WTC11 (cell line): ENCODE results near the gene RAB11FIP3.

Source experiments
- FOXK1 ChIP-seq: sonication (generic); formaldehyde crosslinking; IDR thresholded peaks from 2 replicates; pipeline ENCODE4 v1.8.0; 2022; ENCODE audit warnings: mild to moderate bottlenecking, moderate library complexity, missing genetic modification reagents
- TF ChIP-seq, protein P1 (sequence below): fragments of 200-600 bp; IDR thresholded peaks from 2 replicates; pipeline ENCODE4 v1.8.0; 2022; ENCODE audit warnings: antibody characterized with exemption

DNA sequence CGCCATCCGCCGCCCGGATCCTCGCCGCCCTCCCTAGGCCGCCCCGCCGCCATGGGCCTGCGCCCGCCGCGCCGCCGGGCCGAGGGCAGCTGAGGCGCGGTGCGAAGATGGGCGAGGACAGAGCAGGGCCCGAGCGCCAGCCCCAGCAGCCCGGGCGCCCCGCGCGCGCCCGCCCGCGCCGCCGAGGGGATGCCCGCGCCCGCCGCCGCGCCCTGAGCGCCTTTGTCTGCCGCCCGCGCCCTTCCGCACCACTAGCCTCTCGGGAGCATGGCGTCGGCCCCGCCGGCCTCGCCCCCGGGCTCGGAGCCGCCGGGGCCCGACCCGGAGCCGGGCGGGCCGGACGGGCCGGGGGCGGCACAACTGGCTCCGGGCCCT is 278 bp downstream of the RAB11FIP3 start:
- TF ChIP-seq, protein P1, sequence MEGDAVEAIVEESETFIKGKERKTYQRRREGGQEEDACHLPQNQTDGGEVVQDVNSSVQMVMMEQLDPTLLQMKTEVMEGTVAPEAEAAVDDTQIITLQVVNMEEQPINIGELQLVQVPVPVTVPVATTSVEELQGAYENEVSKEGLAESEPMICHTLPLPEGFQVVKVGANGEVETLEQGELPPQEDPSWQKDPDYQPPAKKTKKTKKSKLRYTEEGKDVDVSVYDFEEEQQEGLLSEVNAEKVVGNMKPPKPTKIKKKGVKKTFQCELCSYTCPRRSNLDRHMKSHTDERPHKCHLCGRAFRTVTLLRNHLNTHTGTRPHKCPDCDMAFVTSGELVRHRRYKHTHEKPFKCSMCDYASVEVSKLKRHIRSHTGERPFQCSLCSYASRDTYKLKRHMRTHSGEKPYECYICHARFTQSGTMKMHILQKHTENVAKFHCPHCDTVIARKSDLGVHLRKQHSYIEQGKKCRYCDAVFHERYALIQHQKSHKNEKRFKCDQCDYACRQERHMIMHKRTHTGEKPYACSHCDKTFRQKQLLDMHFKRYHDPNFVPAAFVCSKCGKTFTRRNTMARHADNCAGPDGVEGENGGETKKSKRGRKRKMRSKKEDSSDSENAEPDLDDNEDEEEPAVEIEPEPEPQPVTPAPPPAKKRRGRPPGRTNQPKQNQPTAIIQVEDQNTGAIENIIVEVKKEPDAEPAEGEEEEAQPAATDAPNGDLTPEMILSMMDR, result no peak
- TF ChIP-seq FOXK1 (CRISPR knock-in tag), result no peak
